Skin of body (tissue), 2 donors: ENCODE data around the gene SMKR1. TPM values are rescaled to one million over a fixed set of nuclear protein-coding genes. Genes with fewer than 3 reads are reported as not detected.

ENCODE experiments used
- small RNA-seq: library from RNA; depleted of rRNA; stranded (forward); fragments of <200 nt; gene quantifications from one replicate; pipeline ENCODE3, GENCODE V24; 2014; ENCODE audit warnings: low replicate concordance
- total RNA-seq: library from RNA; depleted of rRNA; stranded (reverse); fragments of >200 nt; gene quantifications from one replicate; pipeline ENCODE4 v1.2.3, GENCODE V29; 2014

Gene SMKR1
- total RNA-seq, 1 donor from 2014 or later, result 0.20 TPM

Small RNAs within 50 kb of the gene (small RNA-seq; reads per million reads assigned to genes)
- gene RNU1-72P (not detected), gene SNRPGP3 (not detected)

Other genes with a start within 250 kb of the SMKR1 start
- gene STRIP2, start 68.1 kb upstream of the SMKR1 start, total RNA-seq, result 1.9 TPM
- gene NRF1, start 109.2 kb downstream of the SMKR1 start, total RNA-seq, result 16.0 TPM